G401.6 (cell line): ENCODE results near the gene MCC.

Experiments
- FAIRE-seq: peaks from 2 replicates; lab custom pipeline; 2012; peaks lifted over from hg19 to GRCh38; lab: Jason Lieb, UNC

Gene MCC

DNA sequence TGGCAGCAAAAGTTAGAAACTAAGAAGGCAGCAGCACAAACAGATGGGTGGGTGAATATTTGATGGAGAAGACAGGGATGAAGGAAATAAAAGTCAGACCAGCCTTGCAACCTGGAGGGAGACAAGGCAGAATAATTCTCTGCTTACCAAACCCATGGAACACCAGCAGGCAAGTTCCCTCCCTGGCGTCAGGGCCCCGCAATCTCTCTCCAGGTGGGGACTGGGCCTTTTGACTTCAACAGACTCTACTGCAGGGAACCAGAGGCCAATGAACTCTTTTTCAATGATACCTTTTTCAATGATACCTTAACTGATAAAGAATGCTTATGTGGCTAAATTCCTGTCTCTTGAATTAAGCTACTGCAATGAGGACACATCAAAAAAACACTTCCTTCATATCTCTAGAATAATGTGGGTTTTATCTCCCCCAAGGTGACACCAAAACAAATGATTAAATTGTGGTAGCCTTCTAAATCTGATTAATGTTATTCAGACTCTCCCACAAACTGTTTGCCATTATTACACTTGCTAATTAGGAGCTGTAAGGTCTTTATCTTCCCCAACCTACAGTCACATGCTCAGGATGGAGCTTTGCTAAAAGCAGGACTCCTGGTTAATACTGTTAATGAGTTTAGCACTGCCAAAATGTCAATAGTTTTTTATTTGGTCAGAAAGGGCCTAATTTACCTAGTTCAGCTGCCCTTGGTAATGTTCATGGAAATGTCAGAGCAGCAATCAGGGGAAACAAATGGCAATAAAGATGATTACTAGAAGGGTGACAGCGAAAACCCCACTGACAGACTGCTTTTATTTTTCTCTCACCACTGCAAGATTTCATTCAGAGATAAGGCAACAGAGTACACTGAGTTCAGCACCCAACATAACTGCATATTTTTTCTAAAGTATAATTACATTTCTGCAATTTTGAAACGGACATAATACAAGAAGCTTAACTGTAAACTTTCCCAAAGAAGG is 218.9 kb downstream of the MCC start:
- no peak for FAIRE-seq

DNA sequence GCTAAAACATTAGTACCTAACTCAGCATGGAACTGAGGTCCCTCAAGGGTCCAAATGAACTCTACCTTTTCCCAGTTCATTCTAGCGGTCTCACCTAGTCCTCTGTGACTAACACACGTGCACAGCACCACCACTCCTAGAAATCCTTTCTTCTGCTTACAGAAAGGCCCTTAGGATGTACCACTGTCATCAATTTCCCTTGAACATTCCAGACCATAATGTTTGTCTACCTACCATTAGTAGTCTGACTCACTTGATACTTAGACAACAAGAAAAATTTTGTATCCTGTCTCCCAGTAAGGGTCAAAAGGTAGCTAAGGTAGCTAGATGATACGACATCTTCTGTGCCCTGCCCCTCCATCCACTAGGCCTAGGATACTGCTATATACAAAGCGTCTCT is 220.0 kb downstream of the MCC start:
- no peak for FAIRE-seq

DNA sequence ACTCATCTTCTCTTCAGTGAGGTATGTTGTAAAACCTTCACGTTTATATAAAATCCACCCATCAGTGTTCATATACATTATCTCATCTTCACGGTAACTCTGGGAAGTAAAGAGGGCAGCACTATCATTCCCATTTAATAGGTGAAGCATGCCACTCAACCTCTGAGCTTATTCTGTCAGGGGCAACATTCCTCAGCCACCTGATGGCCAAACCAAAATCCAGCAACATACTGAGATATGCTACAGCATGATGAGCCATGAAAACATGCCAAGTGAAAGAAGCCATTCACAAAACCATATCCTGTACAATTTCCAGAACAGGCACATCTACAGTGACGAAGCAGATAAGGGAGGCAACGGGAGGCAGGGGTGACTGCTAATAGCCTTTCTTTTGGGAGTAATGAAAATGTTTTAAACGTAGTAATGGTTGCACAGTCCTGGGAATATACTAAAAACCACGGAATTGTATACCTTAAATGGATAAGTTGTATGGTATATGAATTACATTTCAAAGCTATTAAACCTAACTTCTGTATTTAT is 220.8 kb downstream of the MCC start:
- FAIRE-seq = no peak

DNA sequence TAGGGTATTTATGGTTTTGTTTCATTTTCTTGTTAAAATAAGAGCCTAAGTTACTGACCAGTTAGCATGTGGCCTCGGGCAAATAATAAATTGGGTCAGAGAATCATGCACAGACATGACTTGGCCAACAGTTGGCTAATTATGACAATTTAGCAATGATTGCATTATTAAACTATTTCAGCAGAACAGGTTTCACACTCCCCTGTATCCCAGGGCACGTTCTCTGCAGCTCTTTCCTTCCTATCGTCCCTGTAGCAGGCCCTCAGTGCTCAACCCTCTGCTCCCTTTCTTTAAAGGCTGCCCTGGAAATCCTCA is 221.4 kb downstream of the MCC start:
- FAIRE-seq = no peak

DNA sequence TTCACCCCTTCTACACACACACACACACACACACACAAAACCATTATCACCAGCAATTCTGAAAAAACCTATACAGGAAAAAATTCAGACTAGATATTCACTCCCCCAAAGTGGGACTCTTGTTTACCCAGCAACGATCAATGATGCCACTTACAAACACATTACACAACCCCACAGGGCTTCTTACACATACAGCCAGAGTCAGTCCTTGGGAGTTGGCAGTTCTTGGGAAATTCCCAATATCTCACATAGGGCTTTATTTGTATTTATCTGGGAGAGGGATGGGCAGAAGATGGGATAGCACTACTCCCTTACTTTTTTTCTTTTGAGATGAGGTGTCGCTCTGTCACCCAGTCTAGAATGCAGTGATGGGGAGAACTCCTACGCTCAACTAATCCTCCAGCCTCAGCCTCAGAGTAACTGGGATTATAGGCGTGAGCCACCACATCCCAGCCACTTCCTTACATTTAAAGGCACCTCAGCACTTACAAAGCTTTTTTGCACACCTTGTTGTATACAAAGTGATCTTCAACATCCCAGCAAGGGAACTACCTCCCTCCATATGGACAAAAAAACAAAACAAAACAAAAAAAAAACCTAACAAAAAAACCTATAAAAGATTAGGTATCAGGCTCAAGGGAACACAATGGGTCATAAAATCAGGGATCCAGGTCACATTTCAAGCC is 221.9 kb downstream of the MCC start:
- FAIRE-seq = no peak

DNA sequence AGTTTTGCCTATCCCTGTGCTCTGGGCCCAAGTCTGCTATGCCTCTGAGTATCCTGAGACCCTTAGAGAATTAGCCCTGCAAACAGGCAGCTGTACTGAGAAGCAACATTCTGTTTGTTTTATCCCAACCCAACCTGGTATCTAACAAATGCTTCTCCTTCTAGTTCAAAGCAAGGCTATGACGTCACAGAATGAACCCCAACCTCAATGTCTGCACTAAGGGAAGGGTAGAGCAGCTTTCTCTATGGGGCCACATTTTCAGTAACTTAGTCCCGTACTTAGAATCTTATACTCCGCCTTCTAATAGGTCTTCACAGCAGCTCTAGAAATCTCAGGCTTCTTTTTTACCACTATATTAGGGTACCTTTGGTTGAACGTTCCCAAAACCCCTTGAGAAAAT is 223.1 kb downstream of the MCC start:
- FAIRE-seq = no peak

DNA sequence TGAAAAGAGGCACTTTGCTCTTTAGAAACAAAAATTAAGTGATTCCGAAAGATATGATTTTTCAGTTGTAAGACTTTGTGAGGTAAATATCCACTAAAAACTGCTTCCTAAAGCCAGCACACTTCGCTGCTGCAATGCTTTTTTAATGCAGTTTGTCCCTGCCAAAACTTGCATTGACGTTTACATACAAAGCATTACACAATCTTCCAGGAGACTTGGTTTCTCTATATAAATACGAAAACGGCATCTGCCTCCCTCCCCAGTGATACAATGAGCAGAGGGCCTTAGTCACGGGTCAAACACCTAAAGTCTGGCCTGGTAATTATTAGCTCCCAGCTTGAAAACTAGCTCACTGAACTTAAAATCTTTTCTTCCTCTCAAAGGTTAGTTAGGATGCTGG is 224.2 kb downstream of the MCC start:
- no peak for FAIRE-seq

DNA sequence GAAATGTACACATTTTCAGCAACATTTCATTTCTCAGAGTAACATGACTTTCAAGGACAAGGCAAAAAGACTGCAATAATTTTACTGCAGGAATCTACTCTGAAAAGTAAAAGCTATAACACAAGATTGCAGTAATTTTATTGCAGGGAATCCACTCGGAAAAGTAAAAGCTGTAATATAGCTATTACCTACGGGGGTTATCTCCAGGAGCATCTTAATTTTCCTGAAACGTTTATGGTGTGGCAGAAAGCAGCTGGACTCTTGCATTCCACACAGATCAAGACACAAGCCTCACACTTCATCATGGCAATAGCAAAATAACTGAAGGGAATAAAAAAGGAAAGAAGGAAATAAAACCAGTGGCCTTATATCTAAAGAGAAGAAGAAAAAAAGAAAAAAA is 224.7 kb downstream of the MCC start:
- FAIRE-seq = no peak

DNA sequence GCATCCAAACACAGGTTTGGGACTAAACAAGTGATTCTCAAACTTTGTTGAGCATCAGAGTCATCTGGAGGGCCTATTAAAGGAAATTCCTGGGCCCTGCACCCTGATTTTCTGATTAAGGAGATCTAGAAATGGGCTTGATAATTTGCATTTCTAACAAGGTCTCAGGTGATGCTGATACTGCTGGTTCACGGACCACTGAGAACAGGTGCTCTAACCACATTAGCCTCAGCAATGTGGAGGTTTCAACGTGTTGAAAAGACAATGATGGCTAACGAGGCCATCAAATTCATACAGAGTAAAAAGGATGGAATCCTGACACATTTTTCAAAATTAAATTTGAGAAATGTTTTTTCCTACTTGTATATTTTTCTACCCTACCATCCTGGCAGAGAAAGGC is 225.6 kb downstream of the MCC start:
- no peak for FAIRE-seq

DNA sequence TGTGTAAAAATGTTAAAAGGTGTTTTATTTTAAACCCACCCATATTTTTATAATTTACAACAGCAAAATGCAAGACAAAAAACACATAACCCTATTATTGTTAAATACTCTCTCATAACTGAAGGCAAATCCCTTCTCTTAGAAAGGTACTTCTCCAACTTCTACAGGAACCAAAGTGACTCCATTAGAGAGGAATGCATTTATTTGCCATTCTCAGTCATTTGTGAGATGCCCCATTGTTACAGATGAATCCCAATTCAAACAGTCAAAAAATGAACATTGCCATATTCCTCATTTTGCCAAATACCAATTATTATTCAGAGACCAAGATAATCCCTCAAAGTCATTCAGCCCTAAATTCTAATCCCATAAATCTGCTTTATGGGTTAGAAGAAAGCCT is 229.2 kb downstream of the MCC start:
- FAIRE-seq = no peak

DNA sequence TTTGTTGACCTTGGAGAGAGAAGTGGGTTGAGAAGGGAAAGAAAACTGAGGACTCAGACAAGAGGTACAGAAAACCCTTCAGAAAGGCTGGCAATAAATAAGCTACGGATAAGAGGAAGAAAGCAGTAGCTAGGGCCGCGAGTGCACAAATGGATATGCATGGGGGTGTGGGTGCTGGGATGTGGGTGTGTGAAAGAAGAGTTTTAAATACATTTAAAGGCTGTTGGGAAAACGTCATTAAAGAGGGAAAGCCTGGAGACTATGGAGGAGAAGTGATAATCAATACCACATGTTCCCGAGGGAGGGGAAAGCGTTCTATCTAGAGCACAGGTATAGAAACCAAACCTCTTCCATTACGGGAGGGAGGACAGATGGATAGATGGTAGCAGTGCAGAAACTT is 230.7 kb downstream of the MCC start:
- FAIRE-seq = no peak

DNA sequence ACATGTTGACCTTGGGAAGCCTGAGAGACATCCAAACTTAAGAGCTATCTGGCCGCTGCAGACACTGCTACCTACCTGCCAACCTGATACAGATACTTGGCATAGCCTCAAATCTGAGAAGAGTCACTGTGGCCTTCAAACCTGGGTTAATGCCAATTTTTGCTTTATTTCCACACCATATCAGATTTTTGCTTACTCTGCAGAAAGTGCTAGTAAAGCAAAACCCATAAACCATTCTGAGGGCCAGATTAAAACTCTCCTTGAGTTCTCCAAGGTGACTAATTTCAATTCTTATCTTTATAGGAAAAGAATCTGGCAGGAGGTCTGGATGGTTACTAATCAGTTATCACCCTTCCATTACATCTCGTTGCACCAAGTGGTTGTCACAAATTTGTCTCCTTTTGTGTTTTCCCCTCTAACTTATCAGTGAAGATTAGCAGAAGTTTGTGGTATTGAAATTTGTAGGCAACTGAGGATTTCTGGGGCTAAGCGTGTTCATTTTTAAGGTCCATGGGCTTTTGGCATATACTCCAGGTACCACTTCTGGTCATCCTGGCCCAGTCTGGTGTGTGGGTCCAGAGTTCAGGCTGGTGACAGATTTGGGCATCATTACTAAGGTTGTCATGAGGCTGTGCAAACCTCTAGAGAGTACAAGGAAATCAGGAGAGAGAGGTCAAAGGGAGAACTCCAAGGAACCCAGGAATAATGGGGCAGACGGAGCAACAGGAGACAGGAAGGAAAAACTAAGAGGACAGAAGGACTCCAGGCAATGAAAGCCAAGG is 231.4 kb downstream of the MCC start:
- FAIRE-seq = no peak

DNA sequence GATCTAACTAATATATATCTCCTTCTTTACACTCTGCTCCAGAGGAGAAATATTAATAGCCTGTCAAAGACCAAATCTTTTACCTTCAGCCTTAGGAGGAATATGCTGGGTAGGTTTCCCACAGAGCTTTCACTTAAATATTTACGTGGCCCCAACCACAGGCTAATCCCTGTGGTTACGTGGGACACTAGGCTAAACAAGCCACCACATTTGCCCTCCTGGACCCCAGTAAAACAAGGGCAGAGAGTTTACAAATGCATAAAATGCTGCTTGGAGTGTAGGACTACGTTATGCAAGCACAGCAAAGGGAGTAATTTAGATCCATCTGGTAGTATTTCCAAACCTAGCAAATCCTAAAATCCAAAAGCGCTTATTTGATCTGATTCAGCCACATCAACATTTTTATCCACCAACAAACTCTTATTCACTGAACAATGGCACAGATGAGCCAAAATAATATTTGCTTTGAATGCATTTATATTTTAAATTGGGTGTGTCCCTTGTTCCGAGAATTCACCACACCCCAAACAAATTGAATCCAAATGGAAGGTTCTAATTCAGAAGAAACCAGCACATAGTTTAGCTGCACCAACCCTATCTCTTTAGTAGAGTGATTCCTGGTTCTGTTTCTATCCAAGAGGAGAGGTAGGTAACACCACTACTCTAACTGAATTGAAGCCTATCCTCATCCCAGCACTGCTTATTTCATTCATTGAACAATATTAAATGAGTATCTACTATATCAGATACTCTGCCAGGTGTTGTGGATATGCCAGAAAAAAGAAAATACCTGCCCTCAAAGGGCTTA is 232.5 kb downstream of the MCC start:
- FAIRE-seq = no peak

DNA sequence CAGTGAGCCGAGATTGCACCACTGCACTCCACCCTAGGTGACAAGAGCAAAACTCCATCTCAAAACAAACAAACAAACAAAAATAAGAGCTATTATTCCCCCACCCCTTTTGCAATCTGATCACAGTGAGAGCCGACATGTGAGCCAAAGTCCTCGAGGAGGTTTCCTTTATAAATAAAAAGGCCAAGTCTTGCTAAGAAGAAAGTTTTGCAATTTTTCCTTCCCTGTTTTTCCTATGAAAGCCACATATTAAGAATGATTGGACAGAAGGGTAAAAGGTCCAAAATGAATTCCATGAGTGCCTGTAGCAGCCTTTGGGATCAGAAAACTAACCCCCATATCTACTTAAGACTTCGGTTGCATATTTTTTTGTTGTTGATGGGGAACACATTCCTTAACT is 233.1 kb downstream of the MCC start:
- FAIRE-seq = no peak

DNA sequence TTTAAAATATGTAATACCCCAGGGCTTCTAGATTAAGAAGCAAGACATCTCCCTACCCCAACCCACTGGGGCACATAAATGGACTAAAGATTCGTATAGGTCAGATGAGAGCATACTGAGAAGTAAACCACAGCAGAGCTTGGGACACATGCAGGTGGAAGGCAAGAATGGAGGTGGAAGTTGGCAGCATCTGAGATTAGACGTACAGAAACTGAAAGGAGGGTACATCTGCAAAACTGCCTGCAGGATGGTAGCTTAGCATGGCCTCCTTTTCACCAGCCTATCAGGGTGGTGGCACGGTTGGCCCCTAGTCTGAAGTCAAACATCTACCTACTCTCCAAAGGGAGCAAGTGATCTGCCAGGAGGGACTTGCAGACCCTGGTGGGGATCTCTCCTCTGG is 235.2 kb downstream of the MCC start:
- FAIRE-seq = no peak

DNA sequence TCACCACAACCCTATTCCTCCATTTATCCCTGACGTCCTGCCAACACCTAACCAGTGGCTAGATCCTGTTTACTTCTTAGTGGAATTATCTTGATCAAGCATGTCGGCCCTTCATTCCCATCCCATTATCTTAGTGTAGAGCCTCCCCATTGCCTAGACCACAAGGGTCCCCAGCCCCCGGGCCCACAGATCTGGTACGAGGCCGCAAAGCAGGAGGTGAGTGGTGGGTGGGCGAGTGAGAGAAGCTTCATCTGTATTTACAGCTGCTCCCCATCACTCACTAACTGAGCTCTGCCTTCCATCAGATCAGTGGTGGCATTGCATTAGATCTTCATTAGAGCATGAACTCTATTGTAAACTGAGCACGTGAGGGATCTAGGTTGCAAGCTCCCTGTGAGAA is 236.2 kb downstream of the MCC start:
- no peak for FAIRE-seq

DNA sequence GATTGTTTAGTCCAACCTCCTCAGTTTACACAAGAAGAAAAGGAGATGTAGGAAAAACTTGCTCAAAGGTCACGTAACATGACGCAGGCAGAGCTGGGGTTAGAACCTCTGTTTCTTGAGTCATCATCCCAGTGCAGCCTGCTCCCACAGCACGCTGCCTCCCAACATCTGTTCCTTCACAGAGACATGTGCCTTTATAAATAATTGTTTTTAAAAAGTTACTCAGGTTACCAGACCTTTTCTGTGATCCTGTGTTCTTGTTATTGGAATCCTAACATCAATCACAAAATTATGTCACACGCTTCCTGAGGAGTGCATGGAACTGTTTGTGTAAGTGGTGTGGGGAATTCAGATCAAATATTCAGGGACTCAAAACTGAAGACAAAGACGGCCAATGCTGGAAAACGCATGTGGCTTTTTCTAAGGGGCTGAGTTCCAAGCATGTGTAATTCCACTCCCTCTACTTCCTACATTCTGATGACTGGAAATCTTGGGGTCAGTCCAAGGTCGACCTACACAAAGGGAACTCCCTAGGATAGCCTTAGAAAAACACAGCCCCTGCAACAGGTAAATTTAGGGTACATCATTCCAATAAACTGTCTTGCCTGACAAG is 237.8 kb downstream of the MCC start:
- FAIRE-seq = no peak

DNA sequence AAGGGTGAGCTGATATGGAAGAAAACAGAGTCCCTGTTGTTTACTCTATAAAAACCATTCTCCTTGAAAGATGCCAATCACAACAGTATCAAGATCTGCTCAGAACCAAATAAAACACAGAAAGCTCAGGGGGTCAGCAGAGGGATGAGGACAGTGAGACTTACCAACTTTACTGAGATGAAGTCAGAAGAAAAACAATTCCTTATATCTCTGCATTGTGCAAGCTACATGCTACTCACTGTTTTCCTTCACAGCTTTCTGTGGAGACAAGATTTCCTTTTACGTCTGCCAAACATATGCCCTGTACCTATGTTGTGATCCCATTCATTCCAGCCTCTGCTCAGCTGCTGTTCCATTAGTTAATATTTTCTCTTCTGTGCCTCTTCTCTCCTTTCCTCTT is 239.0 kb downstream of the MCC start:
- no peak for FAIRE-seq

DNA sequence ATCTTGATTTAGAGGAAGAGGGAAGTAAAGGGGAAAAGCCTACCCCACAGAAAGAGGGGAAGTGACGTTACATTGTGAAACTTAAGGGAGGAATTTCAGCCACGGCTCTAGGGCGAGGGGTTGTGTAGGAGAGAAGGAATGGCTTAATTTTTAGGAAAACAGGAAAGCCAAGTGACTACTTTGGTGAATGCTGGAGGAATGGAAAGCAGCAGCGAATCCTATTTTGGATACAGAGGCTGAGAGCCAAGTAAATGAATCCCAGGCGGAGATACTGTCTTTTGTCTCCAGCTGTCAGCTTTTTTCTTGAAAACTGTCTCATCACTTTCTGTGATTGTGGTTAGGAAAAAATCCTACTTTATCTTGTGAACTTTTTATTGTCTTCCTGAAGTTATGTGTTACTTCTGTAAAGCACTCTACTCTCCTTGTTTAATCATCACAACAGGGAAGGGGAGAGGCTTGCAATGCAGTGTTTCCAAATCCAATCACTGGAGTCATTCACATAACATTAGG is 241.8 kb downstream of the MCC start:
- FAIRE-seq = no peak

DNA sequence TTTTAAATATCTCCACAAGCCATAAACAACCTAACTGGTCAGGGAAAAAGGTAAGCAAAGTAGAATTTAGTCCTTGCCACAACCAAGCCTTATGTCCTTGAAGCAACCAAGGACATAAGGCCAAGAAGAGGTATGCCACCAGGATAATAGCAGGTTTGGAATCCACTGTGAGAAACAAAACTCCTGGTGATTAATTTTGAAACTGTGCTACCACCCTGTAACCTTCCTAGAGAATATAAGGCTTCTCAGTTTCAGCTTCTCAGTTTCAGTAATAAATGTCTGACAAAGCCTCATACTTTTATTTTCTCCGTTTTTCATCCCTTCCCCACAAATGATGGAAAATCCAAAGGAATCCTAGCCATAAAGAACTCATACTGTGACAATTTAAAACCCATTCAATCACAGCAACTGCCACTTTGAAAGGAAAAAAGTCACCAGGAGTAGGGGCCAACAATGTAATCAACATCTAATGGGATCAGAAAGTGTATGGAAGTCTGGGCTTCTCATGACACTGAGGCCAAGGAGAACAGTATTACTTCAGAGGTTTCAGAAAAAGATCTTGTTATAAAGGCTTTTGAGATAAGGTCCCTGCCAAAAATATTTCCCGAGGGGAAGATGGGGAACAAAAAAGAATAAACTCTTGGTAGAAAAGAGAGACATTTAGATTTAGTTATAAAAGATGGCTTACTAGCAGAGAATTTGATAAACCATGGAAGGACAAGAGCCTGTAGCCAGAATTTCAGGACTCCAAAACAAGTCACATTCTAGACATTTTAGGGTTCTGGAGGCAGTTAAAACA is 242.6 kb downstream of the MCC start:
- FAIRE-seq = no peak

DNA sequence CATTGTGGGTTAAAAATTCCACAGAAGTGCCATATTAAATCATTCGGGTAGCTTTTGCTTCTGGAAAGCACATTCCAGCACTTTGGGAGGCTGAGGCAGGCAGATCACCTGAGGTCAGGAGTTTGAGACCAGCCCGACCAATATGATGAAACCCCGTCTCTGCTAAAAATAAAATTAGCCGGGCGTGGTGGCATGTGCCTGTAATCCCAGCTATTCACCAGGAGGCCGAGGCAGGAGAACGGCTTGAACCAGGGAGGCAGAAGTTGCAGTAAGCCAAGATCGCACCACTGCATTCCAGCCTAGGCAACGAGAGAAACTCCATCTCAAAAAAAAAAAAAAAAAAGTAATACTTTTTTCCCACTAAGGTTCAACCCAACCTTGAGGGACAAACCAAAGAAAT is 243.3 kb downstream of the MCC start:
- no peak for FAIRE-seq
